GM12878 (cell line): ENCODE results near the gene ARHGAP15. TPM values are rescaled to one million over a fixed set of nuclear protein-coding genes. Genes with fewer than 3 reads are reported as not detected.

ENCODE experiments used
- FOXK2 ChIP-seq: fragments of 450-650 bp; IDR thresholded peaks from 2 replicates; pipeline ENCODE4 v1.6.1; 2017; ENCODE audit warnings: mild to moderate bottlenecking, moderate library complexity
- JUNB ChIP-seq: IDR thresholded peaks from 2 replicates; pipeline ENCODE4 v1.6.1; 2016; ENCODE audit warnings: antibody characterized with exemption, mild to moderate bottlenecking
- MEF2B ChIP-seq: fragments of 450-650 bp; IDR thresholded peaks from 2 replicates; pipeline ENCODE4 v1.6.1; 2018; ENCODE audit warnings: mild to moderate bottlenecking, moderate library complexity; ENCODE audit not compliant: partially characterized antibody, poor library complexity, severe bottlenecking
- POLR2AphosphoS2 ChIP-seq: IDR thresholded peaks from 2 replicates; pipeline ENCODE4 v1.6.1; 2011; ENCODE audit warnings: low read depth, mild to moderate bottlenecking, low read length, improper control_type of control experiment, moderate library complexity
- POLR2AphosphoS5 ChIP-seq: IDR thresholded peaks from 2 replicates; pipeline ENCODE4 v1.6.1; 2011; ENCODE audit warnings: mild to moderate bottlenecking, low read length, inconsistent platforms
- TCF3 ChIP-seq: IDR thresholded peaks from 2 replicates; pipeline ENCODE4 v1.6.1; 2012; ENCODE audit warnings: low read depth, mild to moderate bottlenecking, low read length, borderline replicate concordance; ENCODE audit not compliant: insufficient read depth
- polyA plus RNA-seq, 11 experiments: library from polyadenylated mRNA; depleted of rRNA in 4 of 11; unstranded in 6 of 11; stranded (reverse) in 5 of 11; fragments of >200 nt; fragmentation: Nextera tagmentation in 4 of 11; fragmentation: Illumina TruSeq in 1 of 11; extraction: Ambion mirVana in 4 of 11; extraction: Trizol in 1 of 11; gene quantifications; 1 replicate in 1 of 11; 2 replicates in 10 of 11; pipeline versions ENCODE4 v1.2.1 to v1.2.3, GENCODE V29; 2011 to 2016; ENCODE audit warnings: inconsistent platforms in 2 of 11, missing spikeins in 2 of 11, low read depth in 1 of 11
- total RNA-seq, 4 experiments: library from RNA; depleted of rRNA in 3 of 4; stranded (reverse); fragments of >200 nt in 3 of 4; fragmentation: Illumina TruSeq in 1 of 4; extraction: Trizol in 1 of 4; gene quantifications; 2 replicates each; pipeline versions ENCODE4 v1.2.1 to v1.2.3, GENCODE V29; 2013 to 2021
- TF ChIP-seq, protein P1 (sequence below): IDR thresholded peaks from 2 replicates; pipeline ENCODE4 v1.6.1; 2012; ENCODE audit warnings: improper control_type of control experiment, low read depth, low read length; ENCODE audit not compliant: insufficient replicate concordance

ARHGAP15 gene
- total and polyA plus RNA-seq, 10 of the 15 experiments (the other 5 are each of a cell fraction or from before 2014, with no cell fraction given): 38.0 to 92.6 (median 66.7) TPM

DNA sequence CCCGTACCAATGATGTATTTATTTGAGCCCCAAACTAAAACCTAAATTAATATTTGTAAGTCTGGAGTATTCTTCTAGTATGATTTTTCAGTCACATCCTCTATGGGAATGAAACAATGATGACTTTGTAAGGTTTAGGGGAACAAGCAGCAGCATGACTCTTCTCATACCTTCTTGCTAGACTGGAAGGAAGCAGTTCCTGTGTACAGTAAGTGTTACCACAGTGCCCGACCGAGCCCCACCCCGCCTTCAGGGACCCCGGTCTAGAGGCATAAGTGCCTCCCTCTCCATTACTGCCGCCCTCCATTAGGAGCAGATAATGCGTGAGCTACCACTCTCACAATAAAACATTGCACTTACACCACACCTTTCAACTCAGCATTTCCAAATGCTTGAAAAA is 599.3 kb downstream of the ARHGAP15 start (continued):
- TF ChIP-seq, protein P1, sequence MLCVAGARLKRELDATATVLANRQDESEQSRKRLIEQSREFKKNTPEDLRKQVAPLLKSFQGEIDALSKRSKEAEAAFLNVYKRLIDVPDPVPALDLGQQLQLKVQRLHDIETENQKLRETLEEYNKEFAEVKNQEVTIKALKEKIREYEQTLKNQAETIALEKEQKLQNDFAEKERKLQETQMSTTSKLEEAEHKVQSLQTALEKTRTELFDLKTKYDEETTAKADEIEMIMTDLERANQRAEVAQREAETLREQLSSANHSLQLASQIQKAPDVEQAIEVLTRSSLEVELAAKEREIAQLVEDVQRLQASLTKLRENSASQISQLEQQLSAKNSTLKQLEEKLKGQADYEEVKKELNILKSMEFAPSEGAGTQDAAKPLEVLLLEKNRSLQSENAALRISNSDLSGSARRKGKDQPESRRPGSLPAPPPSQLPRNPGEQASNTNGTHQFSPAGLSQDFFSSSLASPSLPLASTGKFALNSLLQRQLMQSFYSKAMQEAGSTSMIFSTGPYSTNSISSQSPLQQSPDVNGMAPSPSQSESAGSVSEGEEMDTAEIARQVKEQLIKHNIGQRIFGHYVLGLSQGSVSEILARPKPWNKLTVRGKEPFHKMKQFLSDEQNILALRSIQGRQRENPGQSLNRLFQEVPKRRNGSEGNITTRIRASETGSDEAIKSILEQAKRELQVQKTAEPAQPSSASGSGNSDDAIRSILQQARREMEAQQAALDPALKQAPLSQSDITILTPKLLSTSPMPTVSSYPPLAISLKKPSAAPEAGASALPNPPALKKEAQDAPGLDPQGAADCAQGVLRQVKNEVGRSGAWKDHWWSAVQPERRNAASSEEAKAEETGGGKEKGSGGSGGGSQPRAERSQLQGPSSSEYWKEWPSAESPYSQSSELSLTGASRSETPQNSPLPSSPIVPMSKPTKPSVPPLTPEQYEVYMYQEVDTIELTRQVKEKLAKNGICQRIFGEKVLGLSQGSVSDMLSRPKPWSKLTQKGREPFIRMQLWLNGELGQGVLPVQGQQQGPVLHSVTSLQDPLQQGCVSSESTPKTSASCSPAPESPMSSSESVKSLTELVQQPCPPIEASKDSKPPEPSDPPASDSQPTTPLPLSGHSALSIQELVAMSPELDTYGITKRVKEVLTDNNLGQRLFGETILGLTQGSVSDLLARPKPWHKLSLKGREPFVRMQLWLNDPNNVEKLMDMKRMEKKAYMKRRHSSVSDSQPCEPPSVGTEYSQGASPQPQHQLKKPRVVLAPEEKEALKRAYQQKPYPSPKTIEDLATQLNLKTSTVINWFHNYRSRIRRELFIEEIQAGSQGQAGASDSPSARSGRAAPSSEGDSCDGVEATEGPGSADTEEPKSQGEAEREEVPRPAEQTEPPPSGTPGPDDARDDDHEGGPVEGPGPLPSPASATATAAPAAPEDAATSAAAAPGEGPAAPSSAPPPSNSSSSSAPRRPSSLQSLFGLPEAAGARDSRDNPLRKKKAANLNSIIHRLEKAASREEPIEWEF: no peak
- TF ChIP-seq MEF2B (no peak), TCF3 (no peak), POLR2AphosphoS2 (no peak), POLR2AphosphoS5 (no peak), JUNB (no peak), FOXK2 (no peak)
